Loucy (cell line): ENCODE data around the gene SLC39A2.

ENCODE experiments used
- H2AFZ ChIP-seq: fragments of 200-600 bp; sonication (generic); 2 replicates; pipeline ENCODE4 v1.6.0; 2016; ENCODE audit warnings: antibody characterized with exemption, mild to moderate bottlenecking, low read length, moderate library complexity
- H3F3A ChIP-seq: fragments of 200-600 bp; 2 replicates; pipeline ENCODE4 v1.6.0; 2016; ENCODE audit warnings: antibody characterized with exemption, low read depth, mild to moderate bottlenecking
- H3K27me3 ChIP-seq: fragments of 200-600 bp; sonication (generic); 2 replicates; pipeline ENCODE4 v1.6.1; 2014; ENCODE audit warnings: low read length, mild to moderate bottlenecking; ENCODE audit not compliant: insufficient read depth, poor library complexity, severe bottlenecking
- H3K36me3 ChIP-seq: fragments of 200-600 bp; sonication (generic); 2 replicates; pipeline ENCODE4 v1.6.1; 2016; ENCODE audit warnings: low read length; ENCODE audit not compliant: insufficient read depth
- H3K4me1 ChIP-seq: fragments of 200-600 bp; sonication (generic); 2 replicates; pipeline ENCODE4 v1.5.1; 2014; ENCODE audit warnings: low read length, mild to moderate bottlenecking; ENCODE audit not compliant: insufficient read depth, poor library complexity, severe bottlenecking
- H3K4me2 ChIP-seq: fragments of 200-600 bp; sonication (generic); 2 replicates; pipeline ENCODE4 v1.6.0; 2014; ENCODE audit warnings: antibody characterized with exemption, low read length, low read depth, mild to moderate bottlenecking; ENCODE audit not compliant: poor library complexity, severe bottlenecking
- H3K4me3 ChIP-seq: fragments of 200-600 bp; sonication (generic); 2 replicates; pipeline ENCODE4 v1.5.1; 2014; ENCODE audit warnings: low read length, mild to moderate bottlenecking, mixed read lengths; ENCODE audit not compliant: poor library complexity, severe bottlenecking
- H3K79me2 ChIP-seq: fragments of 200-600 bp; sonication (generic); 2 replicates; pipeline ENCODE4 v1.6.1; 2014; ENCODE audit warnings: low read length; ENCODE audit not compliant: insufficient read depth
- H3K9ac ChIP-seq: fragments of 200-600 bp; sonication (generic); 2 replicates; pipeline ENCODE4 v1.6.0; 2014; ENCODE audit warnings: mild to moderate bottlenecking, low read depth, low read length, moderate library complexity; ENCODE audit not compliant: poor library complexity, severe bottlenecking
- H3K9me2 ChIP-seq: fragments of 200-600 bp; sonication (generic); replicated peaks from 2 replicates; pipeline ENCODE4 v1.6.1; 2016; ENCODE audit warnings: low read depth, low read length, mixed read lengths
- H3K9me3 ChIP-seq: fragments of 200-600 bp; sonication (generic); 2 replicates; pipeline ENCODE4 v1.6.1; 2014; ENCODE audit warnings: mild to moderate bottlenecking, antibody characterized with exemption, low read length, low read depth; ENCODE audit not compliant: insufficient read depth
- H4K20me1 ChIP-seq: fragments of 200-600 bp; sonication (generic); 2 replicates; pipeline ENCODE4 v1.6.0; 2014; ENCODE audit warnings: antibody characterized with exemption, low read length, mild to moderate bottlenecking; ENCODE audit not compliant: insufficient read depth, poor library complexity, severe bottlenecking
- EZH2phosphoT487 ChIP-seq: fragments of 200-600 bp; IDR thresholded peaks from 2 replicates; pipeline ENCODE4 v1.6.1; 2018; ENCODE audit warnings: antibody characterized with exemption, mild to moderate bottlenecking, moderate library complexity, borderline replicate concordance
- TF ChIP-seq, protein P1 (sequence below): fragments of 200-600 bp; sonication (generic); conservative IDR thresholded peaks from 2 replicates; pipeline ENCODE4 v1.5.1; 2014; ENCODE audit warnings: mild to moderate bottlenecking, antibody characterized with exemption, low read length

SLC39A2 gene

GRCh38 chr14:20971705-20972021, 27.4 kb upstream of the SLC39A2 start:
- Histone ChIP-seq H3K36me3 (no peaks in the 10 kb centered on the region), H3K9me2 (no peaks in the 10 kb centered on the region), H4K20me1 (no peaks in the 10 kb centered on the region), H3K4me3 (peak overlapping the region; percentile 79), H3K4me1 (no peaks in the 10 kb centered on the region), H3K4me2 (peak overlapping the region; percentile 81), H2AFZ (peak overlapping the region; percentile 98), H3F3A (no peaks in the 10 kb centered on the region), H3K9me3 (no peaks in the 10 kb centered on the region), H3K79me2 (no peaks in the 10 kb centered on the region), H3K9ac (no peak overlapping the region), H3K27me3 (no peaks in the 10 kb centered on the region)
- TF ChIP-seq, protein P1, sequence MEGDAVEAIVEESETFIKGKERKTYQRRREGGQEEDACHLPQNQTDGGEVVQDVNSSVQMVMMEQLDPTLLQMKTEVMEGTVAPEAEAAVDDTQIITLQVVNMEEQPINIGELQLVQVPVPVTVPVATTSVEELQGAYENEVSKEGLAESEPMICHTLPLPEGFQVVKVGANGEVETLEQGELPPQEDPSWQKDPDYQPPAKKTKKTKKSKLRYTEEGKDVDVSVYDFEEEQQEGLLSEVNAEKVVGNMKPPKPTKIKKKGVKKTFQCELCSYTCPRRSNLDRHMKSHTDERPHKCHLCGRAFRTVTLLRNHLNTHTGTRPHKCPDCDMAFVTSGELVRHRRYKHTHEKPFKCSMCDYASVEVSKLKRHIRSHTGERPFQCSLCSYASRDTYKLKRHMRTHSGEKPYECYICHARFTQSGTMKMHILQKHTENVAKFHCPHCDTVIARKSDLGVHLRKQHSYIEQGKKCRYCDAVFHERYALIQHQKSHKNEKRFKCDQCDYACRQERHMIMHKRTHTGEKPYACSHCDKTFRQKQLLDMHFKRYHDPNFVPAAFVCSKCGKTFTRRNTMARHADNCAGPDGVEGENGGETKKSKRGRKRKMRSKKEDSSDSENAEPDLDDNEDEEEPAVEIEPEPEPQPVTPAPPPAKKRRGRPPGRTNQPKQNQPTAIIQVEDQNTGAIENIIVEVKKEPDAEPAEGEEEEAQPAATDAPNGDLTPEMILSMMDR: no peak
- TF ChIP-seq EZH2phosphoT487: no peak

- H3K79me2 ChIP-seq: no peaks in the 10 kb centered on the region
- no peak overlapping the region for H3K4me3 ChIP-seq
- no peaks in the 10 kb centered on the region for H3K27me3 ChIP-seq
- H2AFZ ChIP-seq: no peak overlapping the region
- H4K20me1 ChIP-seq: no peaks in the 10 kb centered on the region
- no peak overlapping the region for H3K9ac ChIP-seq
- H3F3A ChIP-seq: no peaks in the 10 kb centered on the region
- no peaks in the 10 kb centered on the region for H3K4me1 ChIP-seq
- H3K9me3 ChIP-seq: no peaks in the 10 kb centered on the region
- no peak overlapping the region for H3K4me2 ChIP-seq
- TF ChIP-seq EZH2phosphoT487: no peak
- TF ChIP-seq, protein P1: no peak
- H3K36me3 ChIP-seq: no peaks in the 10 kb centered on the region
- H3K9me2 ChIP-seq: no peaks in the 10 kb centered on the region
Measured at GRCh38 chr14:20973501-20973900, 25.6 kb upstream of the SLC39A2 start.

DNA sequence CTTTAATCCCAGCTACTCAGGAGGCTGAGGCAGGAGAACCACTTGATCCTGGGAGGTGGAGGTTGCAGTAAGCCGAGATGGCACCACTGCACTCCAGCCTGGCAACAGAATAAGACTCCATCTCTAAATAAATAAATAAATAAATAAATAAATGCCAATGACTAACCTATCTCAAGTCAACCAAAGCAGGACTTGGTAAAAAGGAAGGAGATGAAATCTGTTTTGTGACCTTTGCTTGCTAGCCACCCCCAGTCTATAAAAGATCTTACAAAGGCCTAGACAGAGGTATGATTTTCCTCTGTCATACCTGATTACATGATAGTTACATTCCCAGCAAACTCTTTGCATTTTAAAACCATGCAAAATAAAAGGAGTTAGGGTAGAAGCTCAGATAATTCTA, 22.8 kb upstream of the SLC39A2 start:
- Histone ChIP-seq H3K4me2 (no peak overlapping the region), H2AFZ (no peak overlapping the region), H4K20me1 (no peaks in the 10 kb centered on the region), H3F3A (no peaks in the 10 kb centered on the region), H3K79me2 (no peaks in the 10 kb centered on the region), H3K4me3 (no peak overlapping the region), H3K9me3 (no peaks in the 10 kb centered on the region), H3K36me3 (no peaks in the 10 kb centered on the region), H3K4me1 (no peaks in the 10 kb centered on the region), H3K9me2 (no peaks in the 10 kb centered on the region), H3K9ac (no peak overlapping the region), H3K27me3 (no peaks in the 10 kb centered on the region)
- TF ChIP-seq, protein P1: no peak
- TF ChIP-seq EZH2phosphoT487: no peak
